Coronary artery (tissue), 2 donors: ENCODE results near the gene ANKRD29.

Experiments used
- DNase-seq: peaks from one replicate; pipeline ENCODE4 v3.0.0-alpha.2; 2017; ENCODE audit warnings: low spot score
- H3K27ac ChIP-seq, 2 donors: fragments of 200-600 bp; sonication (generic); one replicate each; pipeline ENCODE4 v1.5.1; 2016 to 2019
- H3K4me3 ChIP-seq: fragments of 200-600 bp; sonication (generic); 2 replicates; pipeline ENCODE4 v1.5.1; 2016; ENCODE audit warnings: mild to moderate bottlenecking, moderate library complexity
- TF ChIP-seq, protein P1 (sequence below): fragments of 200-600 bp; sonication (generic); IDR thresholded peaks from one replicate; pipeline ENCODE4 v1.5.1; 2019; ENCODE audit warnings: antibody characterized with exemption

The ANKRD29 gene

DNA sequence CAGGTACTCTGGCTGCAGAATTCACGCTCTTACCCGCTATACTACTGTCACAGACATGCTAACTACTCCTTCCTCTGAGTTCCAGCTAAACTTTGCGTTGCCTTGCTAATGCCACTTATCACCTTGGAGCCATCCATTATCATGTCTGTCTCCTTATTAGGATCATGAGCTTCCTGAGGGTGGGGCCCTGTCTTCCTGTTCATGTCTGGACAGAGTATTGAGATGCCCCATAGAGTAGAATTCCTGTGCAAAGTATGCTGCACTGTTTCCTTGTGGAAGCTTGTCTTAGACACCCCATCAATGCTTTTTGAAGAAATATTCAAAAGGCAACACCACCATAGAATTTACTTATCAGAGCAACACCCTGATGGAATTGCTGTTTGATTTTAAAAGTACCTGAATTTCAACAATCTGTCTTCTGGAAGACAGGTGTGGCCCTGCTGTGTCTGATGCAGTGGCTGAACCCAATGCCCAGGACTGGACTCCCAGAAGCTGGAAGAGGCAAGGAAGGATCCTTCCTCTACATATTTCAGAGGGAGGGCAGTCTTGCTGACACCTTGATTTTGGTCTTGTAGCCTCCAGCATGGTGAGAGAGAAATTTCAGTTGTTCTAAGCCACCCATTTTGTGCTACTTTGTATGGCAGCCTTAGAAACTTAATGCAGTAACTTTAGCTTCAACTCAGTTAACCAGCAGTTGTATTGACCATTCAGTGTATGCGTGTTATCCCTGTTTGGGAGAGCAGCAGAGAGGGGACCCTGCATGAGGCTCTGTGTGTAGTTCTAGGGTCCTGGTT is 32.1 kb upstream of the ANKRD29 start:
- TF ChIP-seq, protein P1, sequence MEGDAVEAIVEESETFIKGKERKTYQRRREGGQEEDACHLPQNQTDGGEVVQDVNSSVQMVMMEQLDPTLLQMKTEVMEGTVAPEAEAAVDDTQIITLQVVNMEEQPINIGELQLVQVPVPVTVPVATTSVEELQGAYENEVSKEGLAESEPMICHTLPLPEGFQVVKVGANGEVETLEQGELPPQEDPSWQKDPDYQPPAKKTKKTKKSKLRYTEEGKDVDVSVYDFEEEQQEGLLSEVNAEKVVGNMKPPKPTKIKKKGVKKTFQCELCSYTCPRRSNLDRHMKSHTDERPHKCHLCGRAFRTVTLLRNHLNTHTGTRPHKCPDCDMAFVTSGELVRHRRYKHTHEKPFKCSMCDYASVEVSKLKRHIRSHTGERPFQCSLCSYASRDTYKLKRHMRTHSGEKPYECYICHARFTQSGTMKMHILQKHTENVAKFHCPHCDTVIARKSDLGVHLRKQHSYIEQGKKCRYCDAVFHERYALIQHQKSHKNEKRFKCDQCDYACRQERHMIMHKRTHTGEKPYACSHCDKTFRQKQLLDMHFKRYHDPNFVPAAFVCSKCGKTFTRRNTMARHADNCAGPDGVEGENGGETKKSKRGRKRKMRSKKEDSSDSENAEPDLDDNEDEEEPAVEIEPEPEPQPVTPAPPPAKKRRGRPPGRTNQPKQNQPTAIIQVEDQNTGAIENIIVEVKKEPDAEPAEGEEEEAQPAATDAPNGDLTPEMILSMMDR: no peak
- H3K27ac ChIP-seq: no peak overlapping the region

DNA sequence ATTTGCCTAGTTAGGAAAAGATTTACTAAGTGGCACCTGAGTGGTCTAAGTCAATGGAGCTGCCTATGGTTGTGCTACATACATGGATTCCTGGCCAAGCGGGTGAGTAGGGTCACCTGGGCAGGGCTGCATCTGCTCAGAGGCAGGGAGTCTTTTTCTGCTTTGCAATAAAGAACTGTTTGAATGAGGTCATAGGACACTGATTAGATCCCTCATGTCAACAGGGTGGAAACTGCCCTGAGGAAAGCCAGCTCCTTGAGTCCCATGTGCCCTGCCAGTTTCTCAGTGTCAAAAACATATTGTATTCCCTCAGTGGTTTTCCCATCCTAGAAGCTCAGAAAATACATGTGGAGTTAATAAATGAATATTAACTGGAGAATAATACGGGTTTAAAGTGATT is 31.1 kb upstream of the ANKRD29 start:
- no peak for DNase-seq
- H3K27ac ChIP-seq: no peak overlapping the region
- TF ChIP-seq, protein P1: no peak
- no peak overlapping the region for H3K4me3 ChIP-seq

More for the DNA sequence above, 32.1 kb upstream of the ANKRD29 start:
- peak; percentile 22 for DNase-seq
- no peak overlapping the region for H3K4me3 ChIP-seq

DNA sequence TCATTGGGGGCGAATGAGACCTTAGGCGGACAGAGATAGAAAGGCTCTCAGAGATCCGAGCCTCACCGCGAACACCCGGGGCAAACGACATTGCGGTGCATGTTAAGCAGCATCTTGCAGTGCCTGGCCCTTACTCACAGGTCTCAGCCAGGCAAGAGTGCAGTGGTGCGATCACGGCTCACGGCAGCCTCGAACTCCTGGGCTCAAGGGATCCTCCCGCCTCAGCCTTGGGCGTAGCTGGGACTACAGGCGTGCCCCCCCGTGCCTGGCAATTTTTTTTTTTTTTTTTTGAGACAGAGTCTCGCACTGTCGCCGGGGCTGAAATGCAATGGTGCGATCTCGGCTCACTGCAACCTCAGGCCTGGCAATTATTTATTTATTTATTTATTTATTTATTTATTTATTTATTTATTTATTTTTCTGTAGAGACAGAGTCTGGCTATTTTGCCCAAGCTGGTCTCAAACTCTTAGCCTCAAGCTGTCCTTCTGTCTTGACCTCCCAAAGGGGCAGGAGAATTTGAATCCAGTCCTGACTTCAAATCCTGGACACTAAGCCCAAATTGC is 27.9 kb upstream of the ANKRD29 start:
- DNase-seq: peak; percentile 70
- TF ChIP-seq, protein P1: no peak
- Histone ChIP-seq H3K27ac (peak overlapping the region in 1 of 2 donors; percentile 72), H3K4me3 (peak overlapping the region; percentile 79)

DNA sequence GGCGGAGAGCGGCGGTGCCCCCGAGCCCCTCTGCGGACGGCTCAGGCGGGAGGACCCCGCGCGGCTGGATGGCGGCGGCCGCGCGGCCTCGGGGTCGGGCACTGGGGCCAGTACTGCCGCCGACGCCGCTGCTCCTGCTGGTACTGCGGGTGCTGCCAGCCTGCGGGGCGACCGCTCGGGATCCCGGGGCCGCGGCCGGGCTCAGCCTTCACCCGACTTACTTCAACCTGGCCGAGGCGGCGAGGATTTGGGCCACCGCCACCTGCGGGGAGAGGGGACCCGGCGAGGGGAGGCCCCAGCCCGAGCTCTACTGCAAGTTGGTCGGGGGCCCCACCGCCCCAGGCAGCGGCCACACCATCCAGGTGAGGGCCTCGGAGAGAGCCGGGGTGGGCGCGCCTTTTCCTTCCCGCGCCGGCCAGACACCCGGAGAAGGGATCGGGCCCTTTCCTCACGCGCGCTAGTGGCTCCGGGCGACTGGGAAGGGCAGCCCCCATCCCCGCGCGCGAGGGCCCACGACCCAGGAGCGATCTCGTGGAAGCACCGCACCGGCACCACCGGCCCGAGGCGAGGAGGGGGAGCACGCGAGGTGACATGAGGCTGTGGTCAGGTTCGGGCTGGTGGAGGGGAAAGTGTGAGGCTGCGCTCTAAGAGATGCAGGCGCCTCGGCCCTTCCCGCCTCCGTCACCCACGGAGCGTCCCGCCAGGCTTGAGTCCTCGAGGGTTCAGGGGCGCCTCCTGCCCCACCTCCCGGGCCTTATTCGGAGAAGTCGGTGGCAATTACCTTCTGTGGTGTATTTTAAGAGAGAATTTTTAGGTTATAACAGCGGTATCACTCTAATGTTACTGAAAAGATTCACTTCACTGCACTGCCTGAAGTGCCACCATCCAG is 27.1 kb upstream of the ANKRD29 start:
- peak overlapping the region in 1 of 2 donors; percentile 72 for H3K27ac ChIP-seq
- DNase-seq: peak; percentile 72
- TF ChIP-seq, protein P1: no peak
- H3K4me3 ChIP-seq: peak overlapping the region; percentile 79

DNA sequence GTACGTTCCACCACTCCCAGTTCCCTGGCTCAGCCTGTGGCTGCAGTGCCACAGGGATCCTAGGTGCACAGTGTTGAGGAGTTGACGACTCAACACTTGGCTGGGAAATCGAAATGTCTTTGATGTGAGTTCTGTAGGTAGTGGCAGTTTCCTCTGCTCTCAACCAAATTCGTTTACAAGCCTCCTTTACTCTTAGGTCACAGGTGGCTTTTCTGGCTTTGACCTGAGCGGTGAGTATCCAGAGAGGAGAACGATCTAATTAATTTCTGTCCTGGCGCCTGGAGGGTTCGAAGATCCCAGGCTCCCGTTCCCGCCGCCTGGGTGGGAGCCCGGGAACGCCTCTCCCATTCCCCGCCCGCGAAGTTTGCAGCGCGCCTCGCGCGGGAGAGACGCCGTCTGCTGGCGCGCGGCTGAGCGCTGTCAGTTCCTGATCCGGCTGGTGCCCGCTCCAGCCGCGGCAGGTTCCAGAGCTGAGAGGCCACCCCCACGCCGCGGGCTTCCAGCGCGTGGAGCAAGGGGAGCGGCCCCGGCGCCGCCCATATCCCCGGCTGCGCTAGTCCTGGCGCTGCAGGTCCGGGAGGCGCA is 26.4 kb upstream of the ANKRD29 start, which contains the start of gene LAMA3:
LAMA3 (plus strand) TSS at position 423 of the 585 bp plus-strand sequence. CDS start 231 bp downstream, outside the sequence.
- TF ChIP-seq, protein P1: no peak
- H3K4me3 ChIP-seq: peak within 1 kb of the TSS; percentile 79
- peak; percentile 79 for DNase-seq
- H3K27ac ChIP-seq: peak within 1 kb of the TSS in 1 of 2 donors; percentile 72

DNA sequence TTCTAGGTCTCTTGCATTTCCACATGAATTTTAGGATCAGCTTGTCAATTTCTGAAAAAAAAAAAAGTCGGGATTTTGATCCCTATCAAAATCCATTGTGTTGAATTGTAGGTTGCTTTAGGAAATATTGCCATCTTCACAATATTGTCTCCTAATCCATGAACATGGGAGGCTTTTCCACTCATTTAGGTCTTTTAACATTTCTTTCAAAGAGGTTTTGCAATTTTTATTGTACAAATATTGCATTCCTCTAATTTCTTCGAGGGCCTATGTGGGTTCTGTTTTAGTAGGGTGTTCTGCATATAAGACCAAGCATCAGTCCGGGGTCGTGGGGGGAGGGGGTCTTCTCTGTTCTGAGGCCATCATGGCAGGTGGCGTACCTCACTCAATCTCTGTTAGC is 25.8 kb upstream of the ANKRD29 start:
- Histone ChIP-seq H3K4me3 (peak overlapping the region; percentile 79), H3K27ac (peak overlapping the region in 1 of 2 donors; percentile 72)
- no peak for DNase-seq
- TF ChIP-seq, protein P1: no peak
